ENCODE results near the gene TESMIN. TPM values are rescaled to one million over a fixed set of nuclear protein-coding genes. Genes with fewer than 3 reads are reported as not detected.

The TESMIN gene
- total RNA-seq, 4 donors from 2014 or later, result 1.00 to 7.5 (median 4.2) TPM

- in situ Hi-C loops (cut with MboI; ENCODE audit: low pct_ligation_motif_present in 1 of 4, low pct_unique_long_range_greater_than_20kb in 1 of 4, low sequenced_read_pairs in 3 of 4) (no loop called here), intact Hi-C loops (cut with DNase I; ENCODE audit: low total_unique reads) (no loop called here)
- no peak for TF ChIP-seq POLR2A (IDR thresholded peaks at IDR 0.05)
- TF ChIP-seq POLR2AphosphoS5 (IDR thresholded peaks at IDR 0.05), result no peak
- TF ChIP-seq EP300 (IDR thresholded peaks at IDR 0.05; ENCODE audit: low read depth), result no peak
- TF ChIP-seq CTCF (IDR thresholded peaks at IDR 0.05), result no peak
- no peaks in the 10 kb centered on the region for H3K9me3 ChIP-seq
- 46 to 73% methylated on average over 4 to 14 of the region's 14 CpGs for WGBS, 2 donors (ENCODE audit: low coverage in 1 of 2)
- H3K36me3 ChIP-seq, result no peaks in the 10 kb centered on the region
- H3K27me3 ChIP-seq, result peaks cover 47% of the 10 kb centered on the region
- peaks cover 0 to 2% (median 2%) of the 10 kb centered on the region in 4 donors for H3K4me1 ChIP-seq
- no peak overlapping the region for H3K27ac ChIP-seq
- no peak for DNase-seq
- no peak overlapping the region for H3K4me3 ChIP-seq
Observed at GRCh38 chr11:68689737-68690625, 61.3 kb downstream of the TESMIN start.

- Histone ChIP-seq H3K27ac (no peak overlapping the region), H3K4me3 (no peak overlapping the region), H3K4me1 (peaks cover 0 to 12% (median 11%) of the 10 kb centered on the region in 4 donors), H3K36me3 (no peaks in the 10 kb centered on the region), H3K27me3 (peaks cover 55% of the 10 kb centered on the region), H3K9me3 (no peaks in the 10 kb centered on the region)
- no peak for DNase-seq
- intact Hi-C loops (cut with DNase I; ENCODE audit: low total_unique reads) (no loop called here), in situ Hi-C loops (cut with MboI; ENCODE audit: low pct_ligation_motif_present in 1 of 4, low pct_unique_long_range_greater_than_20kb in 1 of 4, low sequenced_read_pairs in 3 of 4) (no loop called here)
- WGBS, 2 donors (ENCODE audit: low coverage in 1 of 2), result 89 to 93% methylated on average over 12 of the region's 12 CpGs
- TF ChIP-seq EP300 (IDR thresholded peaks at IDR 0.05; ENCODE audit: low read depth) (no peak), CTCF (IDR thresholded peaks at IDR 0.05) (no peak), POLR2AphosphoS5 (IDR thresholded peaks at IDR 0.05) (no peak), POLR2A (IDR thresholded peaks at IDR 0.05) (no peak)
Observed at GRCh38 chr11:68688881-68689280, 62.4 kb downstream of the TESMIN start.

- peaks cover 64% of the 10 kb centered on the region for H3K27me3 ChIP-seq
- 63% methylated on average over 9 of the region's 14 CpGs; no CpG with 5 or more reads in 1 of the 2 donors for WGBS, 2 donors (ENCODE audit: low coverage in 1 of 2)
- H3K27ac ChIP-seq, result no peak overlapping the region
- H3K4me1 ChIP-seq, result peaks cover 0 to 12% (median 11%) of the 10 kb centered on the region in 4 donors
- no peak for TF ChIP-seq CTCF (IDR thresholded peaks at IDR 0.05)
- H3K9me3 ChIP-seq, result no peaks in the 10 kb centered on the region
- intact Hi-C loops (cut with DNase I; ENCODE audit: low total_unique reads) (no loop called here), in situ Hi-C loops (cut with MboI; ENCODE audit: low pct_ligation_motif_present in 1 of 4, low pct_unique_long_range_greater_than_20kb in 1 of 4, low sequenced_read_pairs in 3 of 4) (no loop called here)
- no peak for DNase-seq
- no peak overlapping the region for H3K4me3 ChIP-seq
- no peaks in the 10 kb centered on the region for H3K36me3 ChIP-seq
Observed at GRCh38 chr11:68687986-68688385, 63.3 kb downstream of the TESMIN start.

GRCh38 chr11:68687311-68687710 is 64.0 kb downstream of the TESMIN start:
- Histone ChIP-seq H3K27ac (no peak overlapping the region), H3K9me3 (no peaks in the 10 kb centered on the region), H3K36me3 (no peaks in the 10 kb centered on the region), H3K27me3 (peaks cover 71% of the 10 kb centered on the region), H3K4me1 (peaks cover 0 to 12% (median 11%) of the 10 kb centered on the region in 4 donors), H3K4me3 (no peak overlapping the region)
- in situ Hi-C loops (cut with MboI; ENCODE audit: low pct_ligation_motif_present in 1 of 4, low pct_unique_long_range_greater_than_20kb in 1 of 4, low sequenced_read_pairs in 3 of 4), result no loop called here
- WGBS, 2 donors (ENCODE audit: low coverage in 1 of 2), result 55% methylated on average over 9 of the region's 9 CpGs; no CpG with 5 or more reads in 1 of the 2 donors
- no peak for TF ChIP-seq POLR2A (IDR thresholded peaks at IDR 0.05)
- no peak for TF ChIP-seq CTCF (IDR thresholded peaks at IDR 0.05)
- no peak for TF ChIP-seq POLR2AphosphoS5 (IDR thresholded peaks at IDR 0.05)
- no peak for TF ChIP-seq EP300 (IDR thresholded peaks at IDR 0.05; ENCODE audit: low read depth)
- DNase-seq, result no peak
- intact Hi-C loops (cut with DNase I; ENCODE audit: low total_unique reads), result no loop called here

Measured in transverse colon (tissue), 4 donors.